ENCODE data around the gene ZNF45.

- TF ChIP-seq CTCF (IDR thresholded peaks at IDR 0.05; ENCODE audit: extremely low read depth in 1 of 2, insufficient read depth in 1 of 2, low read depth in 1 of 2, low read length in 2 of 2), result no peak
- no peak for TF ChIP-seq POLR2AphosphoS5 (IDR thresholded peaks at IDR 0.05; ENCODE audit: insufficient read depth, low read depth, low read length)
These were observed 11.2 kb downstream of the ZNF45 start for GRCh38 chr19:43923875-43924274.
